Cardiac septum (tissue), 1 donor: ENCODE data around the gene DDAH1. TPM values are rescaled to one million over a fixed set of nuclear protein-coding genes. Genes with fewer than 3 reads are reported as not detected.
"Not testable (repeated sequence)": the region's sequence is repeated elsewhere in the genome, so short reads cannot be mapped to it uniquely, and the experiment has no call there.

Experiments
- DNase-seq: peaks from one replicate; pipeline ENCODE4 v3.0.0-alpha.2; 2020; ENCODE audit warnings: low spot score
- intact Hi-C: fragments of 100-400 bp; cut with DNase I; formaldehyde crosslinking; loops from one replicate; pipeline ENCODE4 v1.14.0; 2022
- total RNA-seq: library from RNA; stranded (reverse); fragmentation: NEBNext Ultra II Directional; extraction: Animal tissue kit (Norgen Biotek cat#: 25700); gene quantifications from one replicate; pipeline ENCODE4 v1.2.1, GENCODE V29; 2021
- donor health status: DM: no; HTN: no; CAD: no.

DDAH1 gene
- total RNA-seq, 1 donor from 2014 or later = 58.1 TPM

GRCh38 chr1:85368073-85368770, 96.7 kb downstream of the DDAH1 start:
- DNase-seq = no peak
- intact Hi-C loops = no loop called here

DNA sequence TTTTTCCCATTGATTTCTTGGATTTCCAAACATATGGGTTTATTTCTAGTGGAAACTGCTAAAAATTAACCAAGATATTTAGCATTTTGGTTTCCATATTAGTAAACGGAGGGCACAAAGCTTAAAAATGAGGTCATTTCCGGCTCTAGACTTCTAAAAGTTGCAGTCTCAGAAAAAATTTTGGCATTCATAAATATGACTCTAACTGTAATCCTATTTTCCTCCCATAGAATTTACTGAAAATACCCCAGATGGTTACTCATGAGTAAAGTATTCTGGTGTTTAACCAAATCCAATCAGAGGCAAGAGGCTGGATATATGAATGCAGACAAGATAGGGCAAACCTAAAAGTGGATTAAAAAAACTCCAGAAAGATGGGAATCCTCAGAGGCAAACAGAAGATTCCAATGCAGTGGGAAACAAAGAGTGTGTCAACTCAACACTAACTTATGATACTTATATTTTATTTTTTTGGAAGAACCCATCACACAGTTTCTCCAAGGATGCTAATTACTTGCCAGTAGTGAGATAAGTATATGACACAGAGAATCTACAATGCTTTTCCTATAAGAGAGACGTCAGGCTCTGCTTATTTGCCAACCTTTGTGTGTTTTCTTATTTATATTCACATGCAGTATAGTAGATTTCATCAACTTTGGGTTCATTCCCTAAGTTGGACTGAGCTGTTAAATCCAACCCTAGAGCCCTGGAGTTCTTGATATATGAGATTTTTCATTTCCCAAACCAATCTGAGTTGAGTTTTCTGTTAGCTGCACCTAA, 98.4 kb downstream of the DDAH1 start:
- no peak for DNase-seq
- intact Hi-C loops = no loop called here

DNA sequence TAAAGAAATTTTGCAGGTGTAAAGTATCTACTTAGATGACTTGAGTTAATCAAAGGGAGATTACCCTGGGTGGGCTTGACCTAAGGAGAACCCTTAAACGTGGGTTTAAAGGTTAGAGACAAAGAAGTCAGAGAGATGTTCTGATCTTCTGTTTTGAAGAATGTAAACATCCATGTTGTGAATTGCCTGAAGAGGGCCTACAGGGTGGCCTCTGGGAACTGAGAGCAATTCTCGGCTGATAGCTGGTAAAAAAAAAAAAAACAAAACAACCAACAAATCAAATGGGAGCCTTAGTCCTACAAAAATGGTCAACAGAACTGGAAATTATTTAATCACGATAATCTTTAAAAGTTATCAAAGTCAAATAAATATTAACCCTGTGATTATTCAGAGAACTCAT, 99.1 kb downstream of the DDAH1 start:
- no peak for DNase-seq
- intact Hi-C loops = no loop called here

- no peak for DNase-seq
- intact Hi-C loops = no loop called here
Measured at GRCh38 chr1:85363521-85363920, 101.4 kb downstream of the DDAH1 start.

- DNase-seq = no peak
- intact Hi-C loops = no loop called here
Measured at GRCh38 chr1:85363092-85363491, 101.9 kb downstream of the DDAH1 start.

- intact Hi-C loops = no loop called here
Measured at GRCh38 chr1:85361606-85362296, 103.2 kb downstream of the DDAH1 start.

DNA sequence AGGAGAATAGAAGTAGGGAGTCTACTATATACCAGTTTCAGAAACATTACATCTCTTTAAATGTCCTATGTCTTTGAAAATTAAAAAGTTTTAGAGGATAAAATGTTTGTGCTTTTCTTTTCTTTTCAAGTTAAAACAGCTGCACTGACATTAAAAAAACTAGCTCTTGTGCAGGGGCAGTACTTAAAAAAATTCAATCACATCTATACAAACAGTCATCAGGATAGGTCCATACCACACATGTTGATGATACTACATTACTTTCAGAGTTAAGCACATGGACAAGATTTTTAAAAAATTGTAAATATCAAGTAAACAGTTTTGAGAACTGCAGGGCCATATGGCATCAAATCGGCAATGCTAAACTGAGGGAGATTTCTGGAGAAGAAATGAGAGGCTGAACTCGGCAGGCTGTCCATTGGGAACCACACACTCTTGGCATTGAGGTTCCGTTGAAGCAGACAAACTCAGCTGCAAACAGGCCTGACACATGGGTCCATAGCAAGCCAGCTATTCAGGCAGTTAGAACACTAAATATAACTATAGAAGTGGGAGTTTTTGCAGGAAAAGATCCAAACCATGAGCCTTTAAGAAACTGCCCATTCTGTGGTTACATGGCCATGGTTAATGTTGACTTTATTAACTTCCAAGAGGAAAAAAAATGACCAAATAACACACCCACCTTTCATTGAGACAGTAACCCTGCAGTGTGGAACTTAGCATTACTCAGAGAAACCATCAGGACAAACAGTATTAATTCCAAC, 104.0 kb downstream of the DDAH1 start:
- no peak for DNase-seq
- intact Hi-C loops = no loop called here

More at GRCh38 chr1:85361606-85362296, 103.2 kb downstream of the DDAH1 start:
- no peak for DNase-seq

DNA sequence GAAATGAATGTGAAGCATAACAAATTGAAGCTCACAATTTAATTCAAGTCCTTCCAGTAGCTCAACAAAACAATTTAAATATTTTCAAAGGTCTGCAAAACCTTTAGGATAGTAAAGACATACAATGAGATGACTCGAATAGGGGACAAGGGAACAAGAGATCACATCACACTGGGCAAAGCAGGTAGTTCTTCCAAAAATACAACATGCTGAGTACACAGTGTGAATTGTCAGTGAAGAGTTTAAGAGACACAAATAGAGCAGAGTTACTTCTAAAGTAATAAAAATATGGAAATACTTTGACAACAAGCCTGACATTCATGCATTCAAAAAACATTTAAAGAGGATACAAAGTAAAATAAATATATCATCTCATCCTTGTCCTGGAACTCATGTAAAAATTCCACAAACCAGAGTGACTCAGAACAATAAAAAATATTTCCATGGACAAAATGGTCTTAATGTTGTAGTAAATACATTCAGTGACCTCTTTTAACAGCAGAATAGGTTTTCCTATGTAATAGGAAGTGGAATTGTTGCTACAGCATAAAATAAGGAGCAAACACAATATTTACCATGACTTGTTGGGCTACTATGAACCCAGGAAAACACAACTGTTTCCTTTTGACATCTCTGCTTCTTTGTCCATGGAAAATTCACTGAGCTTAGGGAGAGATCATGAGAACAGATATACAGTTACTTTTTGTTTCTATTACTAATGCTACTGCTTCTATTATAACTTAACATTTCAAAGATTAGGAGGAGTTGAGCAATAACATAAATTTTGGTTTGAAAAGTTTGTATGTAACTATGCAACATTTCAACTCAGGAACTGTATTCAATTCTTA, 104.9 kb downstream of the DDAH1 start:
- intact Hi-C loops = no loop called here
- no peak for DNase-seq

DNA sequence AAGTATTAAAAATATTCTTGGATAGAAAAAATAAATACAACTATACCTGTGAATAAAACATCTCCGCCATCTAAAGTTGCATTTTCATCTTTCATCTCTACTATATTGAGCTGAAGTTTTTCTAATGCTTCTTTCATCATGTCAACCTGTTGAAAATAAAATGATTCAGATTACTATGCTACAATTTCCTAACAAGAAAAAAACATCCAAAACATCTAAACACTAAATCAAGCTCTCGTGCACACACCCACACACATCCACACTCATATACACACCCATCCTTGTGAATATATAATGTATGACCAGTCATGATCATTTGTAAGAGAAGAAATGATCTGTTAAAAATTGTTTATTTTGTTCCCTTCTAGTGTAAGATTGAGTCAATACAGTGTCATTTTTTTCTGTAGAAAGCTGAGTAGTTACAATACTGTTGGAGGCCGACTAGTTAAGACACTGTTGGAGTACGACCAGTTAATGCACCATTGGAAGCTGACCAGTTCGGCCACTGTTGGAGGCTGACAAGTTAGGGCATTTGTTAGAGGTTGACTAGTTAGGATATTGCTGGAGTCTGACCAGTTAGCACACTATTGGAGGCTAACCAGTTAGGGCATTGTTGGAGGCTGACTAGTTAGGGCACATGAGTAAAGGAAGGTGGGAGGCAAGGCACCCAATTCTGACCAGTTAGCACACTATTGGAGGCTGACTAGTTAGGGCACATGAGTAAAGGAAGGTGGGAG, 106.1 kb downstream of the DDAH1 start:
- intact Hi-C loops = no loop called here
- DNase-seq = no peak

DNA sequence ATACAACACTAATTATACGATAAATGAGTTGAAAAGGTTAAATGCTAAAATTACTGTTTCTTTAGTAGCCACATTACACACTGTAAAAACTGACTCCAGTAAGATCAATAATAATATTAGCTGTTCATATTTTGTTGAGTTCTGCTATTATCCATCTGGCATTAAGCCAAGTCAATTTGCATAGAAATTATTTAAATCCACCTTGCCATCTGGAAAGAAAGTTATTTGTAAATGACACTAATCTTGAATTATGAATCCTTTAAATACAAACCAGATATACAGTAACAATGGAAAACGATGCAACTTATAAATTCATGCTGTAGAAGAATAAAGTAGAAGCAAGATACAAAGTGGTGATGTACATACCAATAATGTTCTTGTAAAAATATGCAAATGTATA, 107.1 kb downstream of the DDAH1 start:
- no peak for DNase-seq
- intact Hi-C loops = no loop called here

GRCh38 chr1:85356130-85356529, 108.8 kb downstream of the DDAH1 start:
- DNase-seq = no peak
- intact Hi-C loops = no loop called here

DNA sequence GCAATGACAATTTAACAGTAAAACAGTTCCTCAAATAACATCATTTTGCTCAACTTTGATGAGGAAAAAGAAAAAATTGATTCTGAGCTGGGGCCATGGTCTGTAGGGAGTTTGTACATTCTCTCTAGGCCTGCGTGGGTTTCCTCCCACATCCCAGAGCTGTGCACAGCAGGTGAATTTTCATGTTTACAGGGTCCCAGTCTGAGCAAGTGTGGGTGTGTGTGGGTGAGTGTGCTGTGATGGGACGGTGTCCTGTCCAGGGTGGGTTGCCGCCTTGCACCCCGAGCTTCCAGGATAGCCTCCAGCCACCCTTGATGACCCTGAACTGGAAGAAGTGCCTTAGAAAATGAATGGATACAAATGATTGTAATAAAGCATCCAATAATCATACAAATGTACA, 112.9 kb downstream of the DDAH1 start:
- intact Hi-C loops = no loop called here
- no peak for DNase-seq

DNA sequence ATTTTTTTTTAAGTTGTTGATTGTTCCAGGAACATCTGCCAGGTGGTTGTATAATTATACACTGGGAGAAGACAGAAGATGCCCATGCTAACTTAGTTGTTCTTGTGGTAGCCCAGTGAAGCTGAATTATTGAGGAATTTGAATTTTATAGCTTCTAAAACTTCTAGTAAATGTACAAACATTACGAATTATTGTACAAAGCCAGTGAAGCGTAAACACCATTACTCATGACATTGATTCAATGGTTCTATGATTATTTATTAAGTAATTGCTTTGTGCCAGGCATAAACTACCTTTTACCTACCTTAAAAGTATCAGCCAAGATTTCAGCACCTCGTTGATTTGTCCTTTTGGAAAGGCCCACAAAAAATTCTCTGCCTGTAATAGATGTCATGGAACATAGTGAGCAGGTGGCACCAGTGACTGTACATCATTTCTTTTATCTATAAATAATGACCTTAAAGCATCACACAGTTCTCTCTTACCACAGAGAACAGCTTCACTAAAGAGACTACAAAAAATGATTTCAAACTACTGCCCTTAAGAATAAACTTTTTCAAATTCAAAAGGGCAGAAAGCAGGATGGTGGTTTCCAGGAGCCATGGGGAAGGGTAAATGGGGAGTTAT, 113.6 kb downstream of the DDAH1 start:
- intact Hi-C loops = no loop called here
- DNase-seq = no peak

DNA sequence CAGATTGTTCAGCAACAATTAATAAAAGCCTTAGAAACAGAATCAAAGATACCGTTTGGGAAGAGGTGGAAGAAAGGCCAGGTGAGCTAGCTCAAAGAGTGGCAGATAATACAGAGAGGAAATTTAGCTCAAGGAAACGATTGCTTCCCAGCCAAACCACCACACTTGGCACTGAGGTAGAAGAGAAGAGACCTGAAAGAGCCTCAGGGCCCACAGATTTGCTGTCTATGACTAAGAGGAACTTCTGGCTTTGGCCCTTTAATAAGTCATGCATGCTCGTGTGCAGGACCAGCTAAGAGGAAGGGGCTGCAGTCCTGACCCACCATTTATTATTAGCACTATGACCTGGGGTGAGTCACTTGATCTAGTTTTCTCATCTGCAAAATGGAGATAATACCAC, 115.7 kb downstream of the DDAH1 start:
- intact Hi-C loops = loop anchor here (10.0 kb wide), 1 partner anchor 46 kb away; no protein-coding TSS in a partner anchor
- no peak for DNase-seq

DNA sequence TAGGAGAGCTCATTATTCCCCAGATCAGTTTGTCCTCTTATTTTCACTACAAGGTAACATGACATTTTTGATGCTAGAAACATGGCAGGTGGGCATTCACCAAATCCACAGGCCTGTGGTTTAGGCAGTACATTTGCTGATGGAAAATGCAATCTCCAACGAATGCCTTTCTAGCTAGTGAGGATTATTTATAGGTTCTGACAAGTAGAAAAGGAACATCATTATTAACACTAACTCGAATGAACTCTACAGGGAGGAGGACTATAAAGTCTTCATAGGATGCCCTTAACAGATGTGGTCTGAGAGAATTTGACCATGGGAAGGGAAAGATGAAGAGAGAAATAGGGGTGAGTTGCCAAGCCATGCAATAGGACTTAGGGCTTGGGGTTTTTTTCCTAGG, 117.1 kb downstream of the DDAH1 start:
- intact Hi-C loops = loop anchor here (10.0 kb wide), 1 partner anchor 47 kb away; no protein-coding TSS in a partner anchor
- no peak for DNase-seq

DNA sequence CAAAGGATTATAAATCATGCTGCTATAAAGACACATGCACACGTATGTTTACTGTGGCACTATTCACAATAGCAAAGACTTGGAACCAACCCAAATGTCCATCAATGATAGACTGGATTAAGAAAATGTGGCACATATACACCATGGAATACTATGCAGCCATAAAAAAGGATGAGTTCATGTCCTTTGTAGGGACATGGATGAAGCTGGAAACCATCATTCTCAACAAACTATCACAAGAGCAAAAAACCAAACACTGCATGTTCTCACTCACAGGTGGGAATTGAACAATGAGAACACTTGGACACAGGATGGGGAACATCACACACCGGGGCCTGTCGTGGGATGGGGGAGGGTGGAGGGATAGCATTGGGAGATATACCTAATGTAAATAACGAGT, 117.7 kb downstream of the DDAH1 start:
- not testable (repeated sequence) for DNase-seq
- intact Hi-C loops = loop anchor here (10.0 kb wide), 1 partner anchor 48 kb away; no protein-coding TSS in a partner anchor

GRCh38 chr1:85344256-85344694, 120.7 kb downstream of the DDAH1 start:
- intact Hi-C loops = loop anchor here (10.0 kb wide), 1 partner anchor 51 kb away; no protein-coding TSS in a partner anchor
- no peak for DNase-seq
